Central memory CD8-positive, alpha-beta T cell (primary cell): Measurements from ENCODE around the gene ANKRD24.
A peak's percentile ranks its signal among the peaks of the same experiment; 100 is the strongest.
"Not testable (repeated sequence)": the region's sequence is repeated elsewhere in the genome, so short reads cannot be mapped to it uniquely, and the experiment has no call there.

Source experiments
- ATAC-seq: fragments of 150-1000 bp; cut with Tn5 transposase; replicated peaks from 2 replicates; pipeline ENCODE4 v1.10.0; 2022; ENCODE audit warnings: mild to moderate bottlenecking, moderate FRiP score, moderate number of reproducible peaks; ENCODE audit not compliant: poor library complexity, severe bottlenecking; ENCODE audit errors: extremely low read depth
- DNase-seq, 2 donors: peaks; one replicate each; pipeline ENCODE4 v3.0.0; 2021; ENCODE audit warnings: low spot score in 2 of 2
- H3K27ac Mint-ChIP-seq: one replicate; pipeline ENCODE4 v1.8.0; 2022; ENCODE audit warnings: low read depth, mild to moderate bottlenecking, moderate library complexity, mixed read lengths
- H3K27me3 Mint-ChIP-seq: one replicate; pipeline ENCODE4 v1.8.0; 2022; ENCODE audit warnings: mixed read lengths
- H3K36me3 Mint-ChIP-seq: one replicate; pipeline ENCODE4 v1.8.0; 2022; ENCODE audit warnings: mild to moderate bottlenecking, moderate library complexity, mixed read lengths; ENCODE audit not compliant: insufficient read depth
- H3K4me1 Mint-ChIP-seq: one replicate; pipeline ENCODE4 v1.8.0; 2022; ENCODE audit warnings: mixed read lengths
- H3K4me3 Mint-ChIP-seq: one replicate; pipeline ENCODE4 v1.8.0; 2022; ENCODE audit warnings: mild to moderate bottlenecking, moderate library complexity, mixed read lengths
- H3K9me3 Mint-ChIP-seq: one replicate; pipeline ENCODE4 v1.8.0; 2022; ENCODE audit warnings: mixed read lengths

The ANKRD24 gene

GRCh38 chr19:4182084-4182810 lies at the start of gene ANKRD24, which contains the start of gene SIRT6:
ANKRD24 (plus strand) TSS chr19:4182689; CDS start chr19:4186426, 3,737 bp downstream.
SIRT6 (minus strand) TSS chr19:4182563; CDS start chr19:4182539, 24 bp downstream.
- peaks cover 44% of the 10 kb centered on the region for H3K4me1 Mint-ChIP-seq
- H3K27me3 Mint-ChIP-seq, result no peaks in the 10 kb centered on the region
- peak within 1 kb of the TSS; percentile 98 for H3K4me3 Mint-ChIP-seq
- H3K9me3 Mint-ChIP-seq, result no peaks in the 10 kb centered on the region
- peak within 1 kb of the TSS; percentile 95 for H3K27ac Mint-ChIP-seq
- H3K36me3 Mint-ChIP-seq, result peaks cover 25% of the 10 kb centered on the region
- ATAC-seq, result peak; percentile 86
- peak; percentile 85 to 94 for DNase-seq

GRCh38 chr19:4134351-4134750 lies 48.1 kb upstream of the ANKRD24 start:
- Mint-ChIP-seq H3K9me3 (no peaks in the 10 kb centered on the region), H3K4me3 (no peak overlapping the region), H3K27ac (no peak overlapping the region), H3K36me3 (peaks cover 2% of the 10 kb centered on the region), H3K4me1 (peaks cover under 1% of the 10 kb centered on the region), H3K27me3 (peaks cover 8% of the 10 kb centered on the region)
- DNase-seq (no peak), ATAC-seq (no peak)

GRCh38 chr19:4135386-4135785 lies 47.1 kb upstream of the ANKRD24 start:
- not testable (repeated sequence) for H3K9me3 Mint-ChIP-seq, DNase-seq, H3K27ac Mint-ChIP-seq, H3K27me3 Mint-ChIP-seq, H3K36me3 Mint-ChIP-seq, ATAC-seq, H3K4me1 Mint-ChIP-seq, H3K4me3 Mint-ChIP-seq

- no peaks in the 10 kb centered on the region for H3K9me3 Mint-ChIP-seq
- DNase-seq (no peak), ATAC-seq (no peak)
Observed at GRCh38 chr19:4136680-4137088, 45.8 kb upstream of the ANKRD24 start.

GRCh38 chr19:4138445-4138844 lies 44.0 kb upstream of the ANKRD24 start:
- Mint-ChIP-seq H3K36me3 (peaks cover 2% of the 10 kb centered on the region), H3K27me3 (peaks cover 5% of the 10 kb centered on the region), H3K4me3 (no peak overlapping the region), H3K27ac (peak overlapping the region; percentile 46), H3K4me1 (peaks cover 7% of the 10 kb centered on the region), H3K9me3 (no peaks in the 10 kb centered on the region)
- DNase-seq (no peak), ATAC-seq (no peak)

More at GRCh38 chr19:4136680-4137088, 45.8 kb upstream of the ANKRD24 start:
- Mint-ChIP-seq H3K4me3 (no peak overlapping the region), H3K4me1 (peaks cover 7% of the 10 kb centered on the region), H3K36me3 (peaks cover 2% of the 10 kb centered on the region), H3K27me3 (no peaks in the 10 kb centered on the region), H3K27ac (no peak overlapping the region)

GRCh38 chr19:4139614-4140236 lies 42.8 kb upstream of the ANKRD24 start:
- peaks cover 7% of the 10 kb centered on the region for H3K4me1 Mint-ChIP-seq
- ATAC-seq (peak; percentile 89), DNase-seq (peak; percentile 76 to 93)
- H3K27ac Mint-ChIP-seq, result peak overlapping the region; percentile 25
- H3K27me3 Mint-ChIP-seq, result peaks cover 18% of the 10 kb centered on the region
- H3K36me3 Mint-ChIP-seq, result peaks cover 2% of the 10 kb centered on the region
- peak overlapping the region; percentile 45 for H3K4me3 Mint-ChIP-seq
- H3K9me3 Mint-ChIP-seq, result no peaks in the 10 kb centered on the region

GRCh38 chr19:4140237-4140711 lies 42.2 kb upstream of the ANKRD24 start:
- ATAC-seq (peak; percentile 77), DNase-seq (no peak)
- Mint-ChIP-seq H3K27ac (peak overlapping the region; percentile 25), H3K4me1 (peaks cover 7% of the 10 kb centered on the region), H3K4me3 (peak overlapping the region; percentile 45), H3K36me3 (peaks cover 2% of the 10 kb centered on the region), H3K27me3 (peaks cover 20% of the 10 kb centered on the region), H3K9me3 (no peaks in the 10 kb centered on the region)

GRCh38 chr19:4142916-4143315 lies 39.6 kb upstream of the ANKRD24 start:
- ATAC-seq, DNase-seq, H3K27ac Mint-ChIP-seq, H3K36me3 Mint-ChIP-seq, H3K9me3 Mint-ChIP-seq, H3K4me3 Mint-ChIP-seq, H3K4me1 Mint-ChIP-seq: not testable (repeated sequence)
- H3K27me3 Mint-ChIP-seq, result peaks cover 20% of the 10 kb centered on the region

- Mint-ChIP-seq H3K4me1 (peaks cover 3% of the 10 kb centered on the region), H3K27ac (no peak overlapping the region), H3K4me3 (no peak overlapping the region), H3K36me3 (no peaks in the 10 kb centered on the region), H3K9me3 (no peaks in the 10 kb centered on the region), H3K27me3 (peaks cover 26% of the 10 kb centered on the region)
- DNase-seq (no peak), ATAC-seq (no peak)
Observed at GRCh38 chr19:4144666-4145249, 37.7 kb upstream of the ANKRD24 start.

- no peak overlapping the region for H3K4me3 Mint-ChIP-seq
- DNase-seq (no peak), ATAC-seq (no peak)
- H3K4me1 Mint-ChIP-seq, result peaks cover 6% of the 10 kb centered on the region
- H3K9me3 Mint-ChIP-seq, result no peaks in the 10 kb centered on the region
- no peak overlapping the region for H3K27ac Mint-ChIP-seq
- peaks cover 25% of the 10 kb centered on the region for H3K27me3 Mint-ChIP-seq
- no peaks in the 10 kb centered on the region for H3K36me3 Mint-ChIP-seq
Observed at GRCh38 chr19:4149518-4150288, 32.8 kb upstream of the ANKRD24 start.

- H3K36me3 Mint-ChIP-seq, result no peaks in the 10 kb centered on the region
- no peaks in the 10 kb centered on the region for H3K9me3 Mint-ChIP-seq
- peak overlapping the region; percentile 61 for H3K27ac Mint-ChIP-seq
- H3K4me1 Mint-ChIP-seq, result peaks cover 6% of the 10 kb centered on the region
- H3K27me3 Mint-ChIP-seq, result peaks cover 23% of the 10 kb centered on the region
- H3K4me3 Mint-ChIP-seq, result no peak overlapping the region
- DNase-seq (no peak), ATAC-seq (no peak)
Observed at GRCh38 chr19:4151623-4152022, 30.9 kb upstream of the ANKRD24 start.
